ENCODE measurements around the gene DRD1.

GRCh38 chr5:175461370-175461769, 17.4 kb upstream of the DRD1 start:
- TF ChIP-seq POLR2A (IDR thresholded peaks at IDR 0.05) (no peak), EP300 (IDR thresholded peaks at IDR 0.05) (no peak)

Data from upper lobe of left lung (tissue), 4 donors.